ENCODE data around the gene MNDA. TPM values are rescaled to one million over a fixed set of nuclear protein-coding genes. Genes with fewer than 3 reads are reported as not detected.
"Not testable (repeated sequence)": the region's sequence is repeated elsewhere in the genome, so short reads cannot be mapped to it uniquely, and the experiment has no call there.

MNDA gene
- total and polyA plus RNA-seq, 8 donors: 5.1 to 82.3 (median 6.6) TPM

DNA sequence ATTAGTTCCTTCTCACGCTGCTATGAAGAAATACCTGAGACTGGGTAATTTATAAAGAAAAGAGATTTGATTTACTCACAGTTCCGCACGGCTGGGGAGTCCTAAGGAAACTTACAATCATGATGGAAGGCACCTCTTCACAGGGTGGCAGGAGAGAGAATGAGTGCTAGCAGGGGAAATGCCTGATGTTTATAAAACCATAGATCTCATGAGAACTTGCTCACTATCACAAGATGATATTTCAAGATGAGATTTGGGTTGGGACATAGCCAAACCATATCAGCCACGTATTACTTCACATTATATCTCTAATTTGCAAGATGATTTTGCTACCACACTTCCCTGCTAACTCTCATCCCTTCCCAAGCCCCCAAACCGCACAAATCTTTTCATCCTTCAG lies 9.1 kb downstream of the MNDA start:
- intact Hi-C loops (cut with DNase I): no loop called here
- Histone ChIP-seq H3K4me1 (peaks cover 0 to 22% of the 10 kb centered on the region in 2 donors), H3K27me3 (no peaks in the 10 kb centered on the region), H3K36me3 (peaks cover 0 to 32% of the 10 kb centered on the region in 2 donors), H3K9me3 (no peaks in the 10 kb centered on the region), H3K4me3 (no peak overlapping the region), H3K27ac (peak overlapping the region in 1 of 2 donors; percentile 88)
- no peak for ATAC-seq
- TF ChIP-seq, protein P1, sequence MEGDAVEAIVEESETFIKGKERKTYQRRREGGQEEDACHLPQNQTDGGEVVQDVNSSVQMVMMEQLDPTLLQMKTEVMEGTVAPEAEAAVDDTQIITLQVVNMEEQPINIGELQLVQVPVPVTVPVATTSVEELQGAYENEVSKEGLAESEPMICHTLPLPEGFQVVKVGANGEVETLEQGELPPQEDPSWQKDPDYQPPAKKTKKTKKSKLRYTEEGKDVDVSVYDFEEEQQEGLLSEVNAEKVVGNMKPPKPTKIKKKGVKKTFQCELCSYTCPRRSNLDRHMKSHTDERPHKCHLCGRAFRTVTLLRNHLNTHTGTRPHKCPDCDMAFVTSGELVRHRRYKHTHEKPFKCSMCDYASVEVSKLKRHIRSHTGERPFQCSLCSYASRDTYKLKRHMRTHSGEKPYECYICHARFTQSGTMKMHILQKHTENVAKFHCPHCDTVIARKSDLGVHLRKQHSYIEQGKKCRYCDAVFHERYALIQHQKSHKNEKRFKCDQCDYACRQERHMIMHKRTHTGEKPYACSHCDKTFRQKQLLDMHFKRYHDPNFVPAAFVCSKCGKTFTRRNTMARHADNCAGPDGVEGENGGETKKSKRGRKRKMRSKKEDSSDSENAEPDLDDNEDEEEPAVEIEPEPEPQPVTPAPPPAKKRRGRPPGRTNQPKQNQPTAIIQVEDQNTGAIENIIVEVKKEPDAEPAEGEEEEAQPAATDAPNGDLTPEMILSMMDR (IDR thresholded peaks at IDR 0.05): no peak
- DNase-seq: no peak

DNA sequence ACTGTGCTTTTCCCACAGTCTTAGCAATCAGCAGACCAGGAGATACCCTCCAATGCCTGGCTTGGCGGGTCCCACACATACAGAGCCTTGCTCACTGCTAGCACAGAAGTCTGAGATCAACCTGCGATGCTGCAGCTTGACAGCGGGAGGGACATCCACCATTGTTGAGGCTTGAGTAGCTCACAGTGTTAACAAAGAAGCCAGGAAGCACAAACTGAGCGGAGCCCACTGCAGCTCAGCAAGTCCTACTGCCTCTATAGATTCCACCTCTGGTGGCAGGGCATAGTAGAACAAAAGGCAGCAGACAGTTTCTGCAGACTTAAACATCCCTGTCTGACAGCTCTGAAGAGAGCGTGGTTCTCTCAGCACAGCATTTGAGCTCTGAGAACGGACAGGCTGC lies 33.4 kb downstream of the MNDA start:
- ATAC-seq: no peak
- no peaks in the 10 kb centered on the region for H3K27me3 ChIP-seq
- intact Hi-C loops (cut with DNase I): no loop called here
- TF ChIP-seq, protein P1 (IDR thresholded peaks at IDR 0.05): no peak
- H3K4me1 ChIP-seq: no peaks in the 10 kb centered on the region
- no peak overlapping the region for H3K27ac ChIP-seq
- no peak for DNase-seq
- peaks cover 0 to 7% of the 10 kb centered on the region in 2 donors for H3K9me3 ChIP-seq
- H3K4me3 ChIP-seq: no peak overlapping the region
- no peaks in the 10 kb centered on the region for H3K36me3 ChIP-seq

DNA sequence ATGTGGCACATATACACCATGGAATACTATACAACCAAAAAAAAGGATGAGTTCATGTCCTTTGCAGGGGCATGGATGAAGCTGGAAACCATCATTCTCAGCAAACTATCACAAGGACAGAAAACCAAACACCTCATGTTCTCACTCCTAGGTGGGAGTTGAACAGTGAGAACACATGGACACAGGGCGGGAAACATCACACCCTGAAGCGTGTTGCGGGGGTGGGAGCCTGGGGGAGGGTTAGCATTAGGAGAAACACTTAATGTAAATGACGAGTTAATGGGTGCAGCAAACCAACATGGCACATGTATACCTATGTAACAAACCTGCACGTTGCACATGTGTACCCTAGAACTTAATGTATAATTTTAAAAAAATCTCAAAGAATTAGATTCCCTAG lies 39.3 kb downstream of the MNDA start:
- intact Hi-C loops (cut with DNase I); H3K9me3 ChIP-seq; H3K27ac ChIP-seq; ATAC-seq; DNase-seq; H3K27me3 ChIP-seq; H3K4me3 ChIP-seq; H3K36me3 ChIP-seq; H3K4me1 ChIP-seq: not testable (repeated sequence)

DNA sequence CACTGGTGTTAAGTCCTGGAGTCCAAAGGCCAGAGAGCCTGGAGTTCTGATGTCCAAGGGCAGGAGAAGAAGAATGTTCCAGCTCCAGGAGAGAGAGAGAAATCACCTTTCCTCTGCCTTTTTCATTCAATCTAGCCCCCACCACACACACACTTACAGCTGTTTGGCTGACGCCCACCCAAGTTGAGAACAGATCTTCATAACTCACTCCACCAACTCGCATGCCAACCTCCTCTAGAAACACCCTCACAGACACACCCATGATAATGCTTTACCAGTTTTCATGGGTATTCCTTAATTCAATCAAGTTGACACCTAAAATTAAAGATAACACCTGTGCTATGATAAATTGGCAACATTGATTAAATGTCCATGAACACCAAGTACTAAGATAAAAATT lies 42.0 kb downstream of the MNDA start:
- DNase-seq (no peak), ATAC-seq (no peak)
- Histone ChIP-seq H3K36me3 (no peaks in the 10 kb centered on the region), H3K9me3 (no peaks in the 10 kb centered on the region), H3K4me1 (no peaks in the 10 kb centered on the region), H3K27ac (no peak overlapping the region), H3K27me3 (no peaks in the 10 kb centered on the region), H3K4me3 (no peak overlapping the region)
- intact Hi-C loops (cut with DNase I): no loop called here
- TF ChIP-seq, protein P1 (IDR thresholded peaks at IDR 0.05): no peak

DNA sequence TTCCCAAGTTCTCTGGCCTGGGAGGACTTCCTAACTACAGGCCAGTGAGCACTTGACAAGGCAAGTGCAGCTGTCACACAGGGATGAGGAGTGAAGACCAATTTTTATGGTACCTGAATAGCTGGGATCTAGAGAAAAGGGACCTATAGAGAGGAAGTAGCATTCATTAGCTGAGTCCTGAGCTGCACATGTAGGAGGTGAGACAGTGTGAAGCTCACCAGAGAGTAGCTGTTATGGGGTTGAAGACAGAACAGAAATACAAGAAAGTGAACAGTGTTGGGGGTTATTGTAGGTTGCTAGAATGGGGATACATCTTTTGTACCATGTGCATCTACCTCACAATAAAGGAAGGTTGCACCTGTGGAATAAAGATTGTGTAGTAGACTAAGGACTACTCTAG lies 62.5 kb downstream of the MNDA start:
- peaks cover 0 to 6% of the 10 kb centered on the region in 2 donors for H3K9me3 ChIP-seq
- DNase-seq: no peak
- no peak overlapping the region for H3K27ac ChIP-seq
- no peak for ATAC-seq
- H3K4me1 ChIP-seq: no peaks in the 10 kb centered on the region
- H3K4me3 ChIP-seq: no peak overlapping the region
- intact Hi-C loops (cut with DNase I): no loop called here
- no peaks in the 10 kb centered on the region for H3K36me3 ChIP-seq
- TF ChIP-seq, protein P1 (IDR thresholded peaks at IDR 0.05): no peak
- H3K27me3 ChIP-seq: no peaks in the 10 kb centered on the region

DNA sequence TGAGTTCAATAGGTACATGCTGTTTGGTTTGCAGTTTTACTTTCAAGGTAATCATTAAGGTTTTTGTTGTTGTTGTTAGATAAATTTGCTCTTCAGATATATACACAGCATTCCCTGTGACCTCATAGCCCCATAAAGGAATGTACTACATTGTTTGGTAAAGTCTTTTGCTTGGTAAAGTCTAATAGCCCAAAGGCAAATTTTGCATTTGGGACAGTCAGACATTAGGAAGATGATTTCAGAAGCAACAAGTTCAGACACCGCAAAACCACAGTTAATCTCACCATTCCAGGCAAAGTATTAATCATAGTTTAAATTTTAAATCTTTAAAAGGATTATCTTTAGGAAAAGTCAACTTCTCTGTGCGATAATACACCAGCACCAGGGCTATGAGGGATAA lies 67.6 kb downstream of the MNDA start:
- no peak for DNase-seq
- intact Hi-C loops (cut with DNase I): no loop called here
- TF ChIP-seq, protein P1 (IDR thresholded peaks at IDR 0.05): no peak

More for the DNA sequence above, 67.6 kb downstream of the MNDA start:
- Histone ChIP-seq H3K27me3 (no peaks in the 10 kb centered on the region), H3K4me1 (no peaks in the 10 kb centered on the region), H3K36me3 (no peaks in the 10 kb centered on the region), H3K4me3 (no peak overlapping the region), H3K9me3 (peaks cover 0 to 6% of the 10 kb centered on the region in 2 donors), H3K27ac (no peak overlapping the region)
- ATAC-seq: no peak

All from left lung (tissue), 10 donors.